MM.1S (cell line): Measurements from ENCODE around the gene SLC9B1.
"Not testable (repeated sequence)": the region's sequence is repeated elsewhere in the genome, so short reads cannot be mapped to it uniquely, and the experiment has no call there.

Source experiments
- DNase-seq: peaks from one replicate; pipeline ENCODE4 v3.0.0-alpha.2; 2015
- H2AFZ ChIP-seq: fragments of 300-600 bp; sonication (generic); 2 replicates; pipeline ENCODE4 v1.6.0; 2016; ENCODE audit warnings: antibody characterized with exemption, low read length
- H3F3A ChIP-seq: fragments of 300-600 bp; sonication (generic); 2 replicates; pipeline ENCODE4 v1.6.1; 2016; ENCODE audit warnings: mild to moderate bottlenecking, antibody characterized with exemption, low read length, moderate library complexity, mixed read lengths; ENCODE audit not compliant: insufficient read depth
- H3K27ac ChIP-seq: fragments of 300-600 bp; sonication (generic); 2 replicates; pipeline ENCODE4 v1.5.1; 2016; ENCODE audit warnings: mild to moderate bottlenecking, low read length
- H3K27me3 ChIP-seq: fragments of 300-600 bp; sonication (generic); replicated peaks from 2 replicates; pipeline ENCODE4 v1.6.0; 2016; ENCODE audit warnings: low read length; ENCODE audit not compliant: insufficient read depth
- H3K36me3 ChIP-seq: fragments of 300-600 bp; sonication (generic); replicated peaks from 2 replicates; pipeline ENCODE4 v1.6.1; 2016; ENCODE audit warnings: mild to moderate bottlenecking, low read length, mixed read lengths; ENCODE audit not compliant: insufficient read depth
- H3K4me1 ChIP-seq: fragments of 300-600 bp; sonication (generic); 2 replicates; pipeline ENCODE4 v1.6.1; 2016; ENCODE audit warnings: low read length, mixed read lengths
- H3K4me2 ChIP-seq: fragments of 300-600 bp; sonication (generic); 2 replicates; pipeline ENCODE4 v1.6.0; 2016; ENCODE audit warnings: low read depth, low read length
- H3K4me3 ChIP-seq: fragments of 300-600 bp; sonication (generic); 2 replicates; pipeline ENCODE4 v1.5.1; 2016; ENCODE audit warnings: low read length, mixed read lengths
- H3K79me2 ChIP-seq: fragments of 300-600 bp; sonication (generic); 2 replicates; pipeline ENCODE4 v1.6.1; 2016; ENCODE audit warnings: mixed run types, low read length, mixed read lengths
- H3K9ac ChIP-seq: fragments of 300-600 bp; sonication (generic); 2 replicates; pipeline ENCODE4 v1.6.1; 2016; ENCODE audit warnings: low read length, mixed read lengths
- H3K9me2 ChIP-seq: fragments of 300-600 bp; sonication (generic); replicated peaks from 2 replicates; pipeline ENCODE4 v1.6.1; 2016; ENCODE audit warnings: mild to moderate bottlenecking, low read length, mixed read lengths; ENCODE audit not compliant: insufficient read depth
- H3K9me3 ChIP-seq: fragments of 300-600 bp; sonication (generic); replicated peaks from 2 replicates; pipeline ENCODE4 v1.6.1; 2016; ENCODE audit warnings: mild to moderate bottlenecking, low read length, mixed read lengths; ENCODE audit not compliant: insufficient read depth
- H4K20me1 ChIP-seq: fragments of 300-600 bp; sonication (generic); 2 replicates; pipeline ENCODE4 v1.6.1; 2016; ENCODE audit warnings: mild to moderate bottlenecking, low read length, moderate library complexity, mixed read lengths; ENCODE audit not compliant: insufficient read depth
- EZH2 ChIP-seq: fragments of 300-600 bp; sonication (generic); optimal IDR thresholded peaks from 2 replicates; pipeline ENCODE3; 2017; ENCODE audit warnings: low read depth, mild to moderate bottlenecking, antibody characterized with exemption, low read length, mixed read lengths
- EZH2phosphoT487 ChIP-seq: fragments of 300-600 bp; sonication (generic); IDR thresholded peaks from 2 replicates; pipeline ENCODE4 v1.6.1; 2018; ENCODE audit warnings: antibody characterized with exemption, low read length
- TF ChIP-seq, protein P1 (sequence below): fragments of 300-600 bp; sonication (generic); IDR thresholded peaks from 2 replicates; pipeline ENCODE4 v1.5.1; 2016; ENCODE audit warnings: antibody characterized with exemption, low read length, mixed read lengths

Gene SLC9B1

DNA sequence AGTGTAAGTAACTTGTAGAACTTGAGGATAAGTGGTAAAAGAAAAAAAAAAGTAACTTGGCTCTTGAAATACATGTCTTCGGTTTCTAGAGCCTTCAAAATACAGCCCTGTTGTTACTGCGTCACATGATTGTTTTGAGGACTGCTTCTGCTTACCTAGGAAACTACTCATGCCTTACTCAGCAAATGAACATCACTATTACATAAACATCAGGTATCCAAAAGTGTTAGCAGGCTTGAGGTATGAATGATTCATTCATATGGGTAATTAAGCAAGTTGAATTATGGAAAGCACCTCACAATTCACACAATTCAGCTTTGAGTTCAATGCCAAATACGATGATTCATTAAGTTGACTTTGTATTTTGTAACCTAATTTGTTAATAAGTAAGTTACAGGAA is 129.6 kb downstream of the SLC9B1 start:
- H3K9me3 ChIP-seq, H3K27ac ChIP-seq, H4K20me1 ChIP-seq, H2AFZ ChIP-seq, H3K27me3 ChIP-seq, H3K9ac ChIP-seq, H3F3A ChIP-seq, DNase-seq, H3K4me2 ChIP-seq, H3K79me2 ChIP-seq, H3K36me3 ChIP-seq, H3K4me3 ChIP-seq, H3K9me2 ChIP-seq, H3K4me1 ChIP-seq: not testable (repeated sequence)

GRCh38 chr4:102888570-102888969 is 130.9 kb downstream of the SLC9B1 start:
- not testable (repeated sequence) for DNase-seq, H2AFZ ChIP-seq, H4K20me1 ChIP-seq, H3K27ac ChIP-seq, H3K27me3 ChIP-seq, H3K9ac ChIP-seq, H3K4me2 ChIP-seq, H3K4me3 ChIP-seq, H3K4me1 ChIP-seq, H3K9me3 ChIP-seq, H3K9me2 ChIP-seq, H3F3A ChIP-seq, H3K36me3 ChIP-seq
- H3K79me2 ChIP-seq: peaks cover 15% of the 10 kb centered on the region; the same call in 1 of the 2 replicates

DNA sequence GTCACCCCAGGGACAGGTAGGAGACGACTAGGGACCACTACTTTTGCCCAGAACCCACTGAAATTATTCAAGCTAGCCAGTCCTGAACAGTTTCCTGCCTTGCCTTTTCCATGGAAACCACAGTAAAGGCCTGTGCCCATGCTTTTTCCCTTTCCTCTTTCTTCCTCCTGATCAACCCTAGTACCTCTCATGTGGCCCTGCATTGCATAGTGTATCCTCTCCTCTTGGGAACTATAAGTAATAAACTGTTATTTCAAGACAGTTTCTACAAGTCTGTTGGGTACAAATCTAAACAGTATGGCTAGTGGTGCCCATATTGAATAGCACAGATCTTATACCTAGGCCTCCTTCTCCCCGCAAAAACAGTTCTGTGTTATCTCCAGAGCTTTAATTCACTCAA is 136.2 kb downstream of the SLC9B1 start:
- no peaks in the 10 kb centered on the region for H3K4me1 ChIP-seq
- H3K9ac ChIP-seq: no peak overlapping the region
- no peaks in the 10 kb centered on the region for H3K9me3 ChIP-seq
- no peaks in the 10 kb centered on the region for H3K27me3 ChIP-seq
- no peaks in the 10 kb centered on the region for H3K9me2 ChIP-seq
- no peaks in the 10 kb centered on the region for H3F3A ChIP-seq
- H3K4me3 ChIP-seq: no peak overlapping the region
- H3K36me3 ChIP-seq: no peaks in the 10 kb centered on the region
- no peak overlapping the region for H3K27ac ChIP-seq
- peaks cover 38% of the 10 kb centered on the region for H3K79me2 ChIP-seq
- no peak overlapping the region for H2AFZ ChIP-seq
- no peak for DNase-seq
- no peaks in the 10 kb centered on the region for H4K20me1 ChIP-seq
- no peak overlapping the region for H3K4me2 ChIP-seq
- TF ChIP-seq EZH2: no peak
- no peak for TF ChIP-seq EZH2phosphoT487
- TF ChIP-seq, protein P1, sequence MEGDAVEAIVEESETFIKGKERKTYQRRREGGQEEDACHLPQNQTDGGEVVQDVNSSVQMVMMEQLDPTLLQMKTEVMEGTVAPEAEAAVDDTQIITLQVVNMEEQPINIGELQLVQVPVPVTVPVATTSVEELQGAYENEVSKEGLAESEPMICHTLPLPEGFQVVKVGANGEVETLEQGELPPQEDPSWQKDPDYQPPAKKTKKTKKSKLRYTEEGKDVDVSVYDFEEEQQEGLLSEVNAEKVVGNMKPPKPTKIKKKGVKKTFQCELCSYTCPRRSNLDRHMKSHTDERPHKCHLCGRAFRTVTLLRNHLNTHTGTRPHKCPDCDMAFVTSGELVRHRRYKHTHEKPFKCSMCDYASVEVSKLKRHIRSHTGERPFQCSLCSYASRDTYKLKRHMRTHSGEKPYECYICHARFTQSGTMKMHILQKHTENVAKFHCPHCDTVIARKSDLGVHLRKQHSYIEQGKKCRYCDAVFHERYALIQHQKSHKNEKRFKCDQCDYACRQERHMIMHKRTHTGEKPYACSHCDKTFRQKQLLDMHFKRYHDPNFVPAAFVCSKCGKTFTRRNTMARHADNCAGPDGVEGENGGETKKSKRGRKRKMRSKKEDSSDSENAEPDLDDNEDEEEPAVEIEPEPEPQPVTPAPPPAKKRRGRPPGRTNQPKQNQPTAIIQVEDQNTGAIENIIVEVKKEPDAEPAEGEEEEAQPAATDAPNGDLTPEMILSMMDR: no peak

DNA sequence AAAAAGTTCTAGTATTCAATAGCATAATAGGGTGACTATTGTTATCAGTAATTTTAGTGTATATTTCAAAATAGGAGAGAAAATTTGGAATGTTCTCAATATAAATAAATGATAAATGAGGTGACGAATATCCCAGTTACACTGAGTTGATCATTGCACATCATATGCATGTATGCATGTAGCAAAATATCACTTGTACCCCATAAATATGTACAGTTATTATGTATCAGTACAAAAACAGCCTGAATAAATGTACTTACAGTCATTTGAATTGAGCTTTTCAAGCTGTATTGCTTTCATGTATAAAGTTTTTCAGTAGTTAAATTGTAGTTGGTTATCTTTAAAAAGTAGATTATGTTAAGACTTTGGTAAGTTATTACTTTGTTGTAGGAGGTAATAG is 138.2 kb downstream of the SLC9B1 start:
- Histone ChIP-seq H3K9ac (no peak overlapping the region), H2AFZ (no peak overlapping the region), H3F3A (no peaks in the 10 kb centered on the region), H3K4me1 (no peaks in the 10 kb centered on the region), H3K9me2 (no peaks in the 10 kb centered on the region), H4K20me1 (no peaks in the 10 kb centered on the region), H3K27ac (no peak overlapping the region), H3K79me2 (peaks cover 51% of the 10 kb centered on the region), H3K9me3 (no peaks in the 10 kb centered on the region), H3K4me3 (no peak overlapping the region), H3K27me3 (no peaks in the 10 kb centered on the region), H3K4me2 (no peak overlapping the region), H3K36me3 (no peaks in the 10 kb centered on the region; the same call in 1 of the 2 replicates)
- DNase-seq: no peak
- TF ChIP-seq EZH2phosphoT487: no peak
- TF ChIP-seq EZH2: no peak
- TF ChIP-seq, protein P1: no peak
